HepG2 (cell line): ENCODE results near the gene EBLN2. TPM values are rescaled to one million over a fixed set of nuclear protein-coding genes. Genes with fewer than 3 reads are reported as not detected.
A peak's percentile ranks its signal among the peaks of the same experiment; 100 is the strongest.

Experiments used
- ATAC-seq: fragments of 200-7000 bp; cut with Tn5 transposase; 3 replicates; pipeline ENCODE4 v1.9.1; 2020; ENCODE audit warnings: mild to moderate bottlenecking, moderate library complexity
- BruUV-seq: library from RNA; stranded (reverse); fragments of 400-500 nt; replicated peaks from 2 replicates; lab custom pipeline; 2021; lab: Mats Ljungman, UMichigan
- CTCF ChIA-PET: fragments of 300-600 bp; formaldehyde crosslinking; extraction: SDS; loops from one replicate; lab custom pipeline; 2021; ENCODE audit warnings: low total read pairs, inconsistent platforms, low intra/inter-chr PET ratio; lab: Yijun Ruan, JAX
- POLR2A ChIA-PET: fragments of 350-600 bp; sonication (Branson Sonifier 250); formaldehyde crosslinking; loops from one replicate; lab custom pipeline; 2020; ENCODE audit warnings: antibody characterized with exemption, inconsistent platforms; lab: Yijun Ruan, JAX
- DNase-seq: peaks from one replicate; pipeline ENCODE4 v3.0.0-alpha.2; 2015; ENCODE audit warnings: low spot score
- FAIRE-seq: peaks from 3 replicates; lab custom pipeline; 2011; peaks lifted over from hg19 to GRCh38; lab: Jason Lieb, UNC
- H2AFZ ChIP-seq: one replicate; pipeline ENCODE4 v1.6.1; 2011; ENCODE audit warnings: low read length, inconsistent platforms
- H3K27ac ChIP-seq: fragments of 300-600 bp; 3 replicates; pipeline ENCODE4 v1.8.0; 2011; ENCODE audit warnings: mixed run types, mild to moderate bottlenecking, mixed read lengths, low read length, inconsistent platforms; ENCODE audit not compliant: insufficient read depth; ENCODE audit errors: extremely low read length
- H3K27me3 ChIP-seq, 2 experiments: fragments of 200-600 bp in 1 of 2; 2 replicates in 1 of 2; 3 replicates in 1 of 2; pipeline versions ENCODE4 v1.6.0 to v1.8.0; 2011; ENCODE audit warnings: low read length in 2 of 2, mild to moderate bottlenecking in 2 of 2, moderate library complexity in 2 of 2, inconsistent platforms in 1 of 2; ENCODE audit not compliant: insufficient read depth in 2 of 2, control insufficient read depth in 1 of 2
- H3K36me3 ChIP-seq, 2 experiments: fragments of 200-600 bp in 1 of 2; replicated peaks in 1 of 2; 2 replicates in 1 of 2; 3 replicates in 1 of 2; pipeline versions ENCODE4 v1.5.1 to v1.8.0; 2011; ENCODE audit warnings: low read length in 2 of 2, inconsistent platforms in 1 of 2; ENCODE audit not compliant: insufficient read depth in 2 of 2, control insufficient read depth in 1 of 2
- H3K4me1 ChIP-seq: 2 replicates; pipeline ENCODE4 v1.5.1; 2012; ENCODE audit warnings: low read length, inconsistent platforms; ENCODE audit not compliant: insufficient read depth
- H3K4me2 ChIP-seq: 2 replicates; pipeline ENCODE4 v1.6.0; 2011; ENCODE audit warnings: low read depth, low read length, inconsistent platforms
- H3K4me3 ChIP-seq, 3 experiments: fragments of 200-600 bp in 1 of 3; sonication (generic), shearing (Covaris generic) in 1 of 3; replicated peaks in 1 of 3; 2 replicates each; pipeline ENCODE4 v1.5.1; 2011 to 2016; ENCODE audit warnings: low read length in 3 of 3, inconsistent platforms in 2 of 3, low read depth in 2 of 3, mild to moderate bottlenecking in 2 of 3, control low read depth in 1 of 3, mixed read lengths in 1 of 3; ENCODE audit not compliant: insufficient read depth in 1 of 3
- H3K79me2 ChIP-seq: one replicate; pipeline ENCODE4 v1.6.1; 2011; ENCODE audit warnings: low read length, inconsistent platforms; ENCODE audit not compliant: insufficient read depth
- H3K9ac ChIP-seq: 2 replicates; pipeline ENCODE4 v1.6.0; 2011; ENCODE audit warnings: mild to moderate bottlenecking, low read depth, low read length, inconsistent platforms; ENCODE audit not compliant: insufficient read depth
- H3K9me3 ChIP-seq: 2 replicates; pipeline ENCODE4 v1.5.1; 2012; ENCODE audit warnings: mild to moderate bottlenecking, low read length
- H4K20me1 ChIP-seq: 2 replicates; pipeline ENCODE4 v1.6.0; 2011; ENCODE audit warnings: inconsistent platforms, mild to moderate bottlenecking, low read length, moderate library complexity; ENCODE audit not compliant: insufficient read depth
- CEBPG ChIP-seq: IDR thresholded peaks from 2 replicates; pipeline ENCODE4 v1.6.1; 2016
- HNF4A ChIP-seq: sonication (generic); formaldehyde crosslinking; IDR thresholded peaks from 2 replicates; pipeline ENCODE4 v1.4.0; 2020; ENCODE audit warnings: missing genetic modification reagents
- NR2C2 ChIP-seq: sonication (generic); formaldehyde crosslinking; IDR thresholded peaks from 2 replicates; pipeline ENCODE4 v1.4.0; 2020; ENCODE audit warnings: missing genetic modification reagents, mild to moderate bottlenecking, moderate library complexity, borderline replicate concordance
- PPARG ChIP-seq: conservative IDR thresholded peaks from 2 replicates; pipeline ENCODE4 v1.6.1; 2016; ENCODE audit warnings: missing biosample characterization, missing genetic modification reagents
- RBM22 ChIP-seq: fragments of 200-400 bp; formaldehyde crosslinking; optimal IDR thresholded peaks from 2 replicates; pipeline ENCODE3; 2017; ENCODE audit warnings: mild to moderate bottlenecking, low read length, moderate library complexity
- WGBS: methylation state at CpG from one replicate; pipeline ENCODE4 v1.1.6; 2017; ENCODE audit warnings: low lambda C conversion rate; 5-methylcytosine and 5-hydroxymethylcytosine counted together
- in situ Hi-C: cut with HindIII; loops from 2 replicates; pipeline ENCODE4 v1.10.0; 2017; ENCODE audit warnings: low pct_unique_long_range_greater_than_20kb; ENCODE audit not compliant: extremely low pct_ligation_motif_present
- intact Hi-C: fragments of 100-400 bp; cut with micrococcal nuclease; formaldehyde crosslinking; loops from one replicate; pipeline ENCODE4 v1.10.0; 2022; ENCODE audit not compliant: unreplicated experiment
- polyA plus RNA-seq, 8 experiments: library from polyadenylated mRNA; depleted of rRNA in 3 of 8; stranded (reverse) in 7 of 8; unstranded in 1 of 8; fragments of >200 nt; fragmentation: Illumina TruSeq in 4 of 8; extraction: Trizol in 4 of 8; gene quantifications; 2 replicates each; pipeline versions ENCODE4 v1.2.1 to v1.2.3, GENCODE V29; 2011 to 2016; ENCODE audit warnings: low read depth in 4 of 8, missing spikeins in 1 of 8, mixed read lengths in 1 of 8; ENCODE audit not compliant: insufficient read depth in 1 of 8
- total RNA-seq, 5 experiments: library from RNA; depleted of rRNA; stranded (reverse); fragments of >200 nt; fragmentation: Illumina TruSeq; extraction: Trizol; gene quantifications; 2 replicates each; pipeline ENCODE4 v1.2.3, GENCODE V29; 2016; ENCODE audit warnings: low read depth in 1 of 5
- TF ChIP-seq, protein P1 (sequence below): IDR thresholded peaks from 2 replicates; pipeline ENCODE4 v1.4.0; 2020; ENCODE audit warnings: mild to moderate bottlenecking, missing genetic modification reagents
- TF ChIP-seq, protein P2 (sequence below): sonication (generic); formaldehyde crosslinking; IDR thresholded peaks from 2 replicates; pipeline ENCODE4 v1.4.0; 2020; ENCODE audit warnings: missing genetic modification reagents

The EBLN2 gene
- total and polyA plus RNA-seq, 2 of the 13 experiments (the other 11 are each of a cell fraction or from before 2014, with no cell fraction given) = 3.3 to 8.3 TPM

DNA sequence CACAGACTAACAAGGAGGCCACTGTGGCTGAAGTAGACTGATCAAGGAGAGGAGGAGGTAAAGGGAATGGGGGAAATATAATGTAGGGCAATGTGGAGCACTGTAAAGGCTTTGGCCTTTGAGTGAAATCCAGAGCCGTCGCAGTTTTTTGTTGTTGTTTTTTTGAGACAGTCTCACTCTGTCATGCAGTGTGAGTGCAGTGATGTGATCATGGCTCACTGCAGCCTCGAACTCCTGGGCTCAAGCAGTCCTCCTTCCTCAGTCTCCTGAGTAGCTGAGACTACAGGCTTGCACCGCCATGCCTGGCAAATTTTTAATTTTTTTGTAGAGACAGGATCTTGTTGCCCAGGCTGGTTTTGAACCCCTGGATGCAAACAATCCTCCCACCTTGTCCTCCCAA lies 32.7 kb upstream of the EBLN2 start:
- DNase-seq (no peak), FAIRE-seq (no peak), ATAC-seq (no peak)
- POLR2A ChIA-PET = no interaction called here
- Histone ChIP-seq H3K36me3 (peaks cover 0 to 3% of the 10 kb centered on the region in 2 experiments; a peak in 2 of 5 replicates), H3K27ac (peak overlapping the region; percentile 25), H3K4me2 (0 out of 2 replicates have a peak overlapping the region, but pooled peaks have one; percentile 21), H4K20me1 (peaks cover 95% of the 10 kb centered on the region), H3K9me3 (no peaks in the 10 kb centered on the region), H3K27me3 (no peaks in the 10 kb centered on the region), H3K9ac (no peak overlapping the region), H3K4me3 (no peak overlapping the region), H2AFZ (no peak overlapping the region), H3K4me1 (peaks cover 77% of the 10 kb centered on the region), H3K79me2 (peaks cover 99% of the 10 kb centered on the region)
- no TSS peak for BruUV-seq
- CTCF ChIA-PET = no interaction called here
- intact Hi-C loops = loop anchor here (1.0 kb wide), 1 partner anchor 9 kb away; no protein-coding TSS in a partner anchor
- WGBS = 59% methylated on average over 4 of the region's 4 CpGs
- in situ Hi-C loops = no loop called here
- TF ChIP-seq, protein P1, sequence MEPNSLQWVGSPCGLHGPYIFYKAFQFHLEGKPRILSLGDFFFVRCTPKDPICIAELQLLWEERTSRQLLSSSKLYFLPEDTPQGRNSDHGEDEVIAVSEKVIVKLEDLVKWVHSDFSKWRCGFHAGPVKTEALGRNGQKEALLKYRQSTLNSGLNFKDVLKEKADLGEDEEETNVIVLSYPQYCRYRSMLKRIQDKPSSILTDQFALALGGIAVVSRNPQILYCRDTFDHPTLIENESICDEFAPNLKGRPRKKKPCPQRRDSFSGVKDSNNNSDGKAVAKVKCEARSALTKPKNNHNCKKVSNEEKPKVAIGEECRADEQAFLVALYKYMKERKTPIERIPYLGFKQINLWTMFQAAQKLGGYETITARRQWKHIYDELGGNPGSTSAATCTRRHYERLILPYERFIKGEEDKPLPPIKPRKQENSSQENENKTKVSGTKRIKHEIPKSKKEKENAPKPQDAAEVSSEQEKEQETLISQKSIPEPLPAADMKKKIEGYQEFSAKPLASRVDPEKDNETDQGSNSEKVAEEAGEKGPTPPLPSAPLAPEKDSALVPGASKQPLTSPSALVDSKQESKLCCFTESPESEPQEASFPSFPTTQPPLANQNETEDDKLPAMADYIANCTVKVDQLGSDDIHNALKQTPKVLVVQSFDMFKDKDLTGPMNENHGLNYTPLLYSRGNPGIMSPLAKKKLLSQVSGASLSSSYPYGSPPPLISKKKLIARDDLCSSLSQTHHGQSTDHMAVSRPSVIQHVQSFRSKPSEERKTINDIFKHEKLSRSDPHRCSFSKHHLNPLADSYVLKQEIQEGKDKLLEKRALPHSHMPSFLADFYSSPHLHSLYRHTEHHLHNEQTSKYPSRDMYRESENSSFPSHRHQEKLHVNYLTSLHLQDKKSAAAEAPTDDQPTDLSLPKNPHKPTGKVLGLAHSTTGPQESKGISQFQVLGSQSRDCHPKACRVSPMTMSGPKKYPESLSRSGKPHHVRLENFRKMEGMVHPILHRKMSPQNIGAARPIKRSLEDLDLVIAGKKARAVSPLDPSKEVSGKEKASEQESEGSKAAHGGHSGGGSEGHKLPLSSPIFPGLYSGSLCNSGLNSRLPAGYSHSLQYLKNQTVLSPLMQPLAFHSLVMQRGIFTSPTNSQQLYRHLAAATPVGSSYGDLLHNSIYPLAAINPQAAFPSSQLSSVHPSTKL (CRISPR knock-in tag) = no peak
- peak; percentile 47 for TF ChIP-seq RBM22

DNA sequence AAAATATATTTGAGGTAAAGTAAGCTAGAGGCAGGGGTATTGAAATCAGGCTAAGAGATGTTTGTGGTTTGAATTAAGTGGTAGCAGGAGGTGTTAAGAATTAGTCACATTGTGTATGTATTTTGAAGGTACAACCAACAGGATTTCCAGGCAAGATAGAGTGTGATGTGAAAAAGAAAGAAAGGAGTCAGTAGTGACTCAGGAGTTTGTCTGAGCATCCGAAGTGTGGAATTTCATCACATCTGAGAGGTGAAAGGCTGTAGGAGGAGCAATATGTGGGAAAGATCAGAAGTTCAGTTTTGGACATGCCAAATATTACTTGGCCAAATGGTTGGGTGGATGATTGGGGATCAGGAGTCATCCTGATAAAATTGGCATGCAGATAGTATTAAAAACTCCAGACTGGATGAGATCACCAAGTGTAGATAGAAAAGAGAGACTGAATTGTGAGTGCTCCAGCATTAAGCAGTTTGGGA lies 32.1 kb upstream of the EBLN2 start:
- FAIRE-seq (peak; percentile 82), DNase-seq (peak; percentile 53), ATAC-seq (peak; percentile 70)
- 29% methylated on average over 1 of the region's 1 CpG for WGBS
- Histone ChIP-seq H4K20me1 (peaks cover 98% of the 10 kb centered on the region), H3K27ac (peak overlapping the region; percentile 25), H2AFZ (no peak overlapping the region), H3K4me2 (no peak overlapping the region), H3K9me3 (no peaks in the 10 kb centered on the region), H3K4me1 (peaks cover 78% of the 10 kb centered on the region), H3K4me3 (no peak overlapping the region), H3K9ac (no peak overlapping the region), H3K36me3 (peaks cover 0 to 3% of the 10 kb centered on the region in 2 experiments; a peak in 2 of 5 replicates), H3K27me3 (no peaks in the 10 kb centered on the region), H3K79me2 (peaks cover 99% of the 10 kb centered on the region)
- TSS peak; percentile 28 for BruUV-seq
- in situ Hi-C loops = no loop called here
- intact Hi-C loops = loop anchor here (1.0 kb wide), 1 partner anchor 9 kb away; no protein-coding TSS in a partner anchor
- POLR2A ChIA-PET = no interaction called here
- CTCF ChIA-PET = no interaction called here
- TF ChIP-seq HNF4A (CRISPR knock-in tag) = peak; percentile 38
- TF ChIP-seq, protein P1 (CRISPR knock-in tag) = peak; percentile 30; the same call in 1 of the 2 replicates
- TF ChIP-seq, protein P2, sequence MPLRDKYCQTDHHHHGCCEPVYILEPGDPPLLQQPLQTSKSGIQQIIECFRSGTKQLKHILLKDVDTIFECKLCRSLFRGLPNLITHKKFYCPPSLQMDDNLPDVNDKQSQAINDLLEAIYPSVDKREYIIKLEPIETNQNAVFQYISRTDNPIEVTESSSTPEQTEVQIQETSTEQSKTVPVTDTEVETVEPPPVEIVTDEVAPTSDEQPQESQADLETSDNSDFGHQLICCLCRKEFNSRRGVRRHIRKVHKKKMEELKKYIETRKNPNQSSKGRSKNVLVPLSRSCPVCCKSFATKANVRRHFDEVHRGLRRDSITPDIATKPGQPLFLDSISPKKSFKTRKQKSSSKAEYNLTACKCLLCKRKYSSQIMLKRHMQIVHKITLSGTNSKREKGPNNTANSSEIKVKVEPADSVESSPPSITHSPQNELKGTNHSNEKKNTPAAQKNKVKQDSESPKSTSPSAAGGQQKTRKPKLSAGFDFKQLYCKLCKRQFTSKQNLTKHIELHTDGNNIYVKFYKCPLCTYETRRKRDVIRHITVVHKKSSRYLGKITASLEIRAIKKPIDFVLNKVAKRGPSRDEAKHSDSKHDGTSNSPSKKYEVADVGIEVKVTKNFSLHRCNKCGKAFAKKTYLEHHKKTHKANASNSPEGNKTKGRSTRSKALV (CRISPR knock-in tag) = no peak
- peak; percentile 26; the same call in 1 of the 2 replicates for TF ChIP-seq NR2C2 (CRISPR knock-in tag)
- peak; percentile 46; the same call in 1 of the 2 replicates for TF ChIP-seq CEBPG (CRISPR knock-in tag)
- peak; percentile 42; the same call in 1 of the 2 replicates for TF ChIP-seq PPARG (CRISPR knock-in tag)
